GM21717 (cell line): ENCODE results near the gene KCTD21.
A peak's percentile ranks its signal among the peaks of the same experiment; 100 is the strongest.

Experiments
- ATAC-seq: cut with Tn5 transposase; IDR thresholded peaks from one replicate; pipeline ENCODE4 v1.9.1; 2021; ENCODE audit warnings: mild to moderate bottlenecking, moderate library complexity; ENCODE audit not compliant: unreplicated experiment

The KCTD21 gene

DNA sequence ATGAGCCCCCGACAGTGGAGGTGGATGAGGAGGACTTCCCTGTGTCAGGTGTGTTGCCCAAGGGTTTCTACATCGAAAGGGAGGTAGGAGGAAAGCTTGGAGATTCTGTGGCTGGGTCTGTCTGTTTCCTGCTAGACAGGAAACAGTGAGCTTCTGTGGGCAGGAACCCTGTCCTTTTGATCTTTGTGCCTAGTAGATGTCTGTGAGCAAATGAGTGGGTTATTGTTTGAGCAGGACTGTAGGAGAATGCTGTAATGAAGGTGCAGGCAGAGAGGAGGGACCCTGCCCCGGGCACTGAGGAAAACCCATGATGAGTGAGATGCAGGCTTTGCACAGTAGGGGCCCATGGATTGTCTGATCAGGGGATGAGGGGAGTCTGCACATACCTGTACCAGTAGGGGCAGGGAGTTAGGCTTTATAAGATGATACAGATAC, 14.3 kb upstream of the KCTD21 start:
- no peak for ATAC-seq

DNA sequence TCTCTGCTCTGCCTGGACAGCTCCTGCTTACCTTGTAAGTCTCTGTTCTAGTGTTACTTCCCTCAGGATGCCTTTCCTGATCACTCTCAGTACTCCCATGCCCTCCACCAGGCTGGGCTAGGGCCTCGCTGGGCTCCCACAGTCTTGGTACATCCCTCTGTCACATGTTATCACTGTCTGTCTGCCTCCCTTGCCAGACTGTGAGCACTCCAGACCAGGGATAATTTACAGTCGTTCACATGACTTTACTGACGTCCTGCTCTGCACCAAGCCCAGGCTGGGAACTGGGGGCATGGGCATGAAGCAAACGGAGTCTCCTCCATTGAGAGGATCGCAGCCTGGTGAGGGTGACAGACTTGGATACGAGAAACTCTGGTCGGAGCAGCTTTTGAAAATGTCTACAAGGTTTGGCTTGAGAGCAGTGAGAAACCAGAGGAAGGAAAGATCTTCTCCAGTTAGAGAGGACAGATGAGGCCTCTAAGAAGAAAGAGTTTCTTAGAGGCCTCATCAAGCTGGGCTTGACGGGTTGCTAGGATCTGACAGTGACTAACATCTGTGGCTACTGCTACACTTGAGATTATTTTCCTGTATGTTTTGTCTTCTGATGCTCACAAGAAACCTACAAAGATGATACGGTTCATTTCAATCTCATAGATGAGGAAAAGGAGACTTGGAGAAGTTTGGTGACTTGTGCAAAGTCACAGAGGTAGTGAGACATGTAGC, 12.8 kb upstream of the KCTD21 start:
- ATAC-seq, result no peak

DNA sequence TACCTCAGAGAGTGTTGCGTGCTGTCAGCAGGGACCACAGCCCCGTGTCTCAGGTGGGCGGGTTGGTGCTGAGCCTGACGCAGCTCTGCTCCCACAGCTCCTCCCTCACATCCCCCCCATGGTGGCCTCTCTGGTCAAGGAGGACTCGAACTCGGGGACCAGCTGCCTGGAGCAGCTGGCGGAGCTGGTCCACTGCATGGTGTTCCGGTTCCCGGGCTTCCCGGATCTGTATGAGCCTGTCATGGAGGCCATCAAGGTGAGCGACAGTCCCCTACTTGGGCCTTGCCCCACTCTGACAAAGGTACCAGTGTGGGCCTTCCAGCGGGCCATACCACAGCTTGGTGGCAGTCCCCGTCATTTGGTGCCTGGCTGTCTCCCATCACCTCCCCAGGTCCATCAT, 12.1 kb upstream of the KCTD21 start:
- ATAC-seq, result no peak

DNA sequence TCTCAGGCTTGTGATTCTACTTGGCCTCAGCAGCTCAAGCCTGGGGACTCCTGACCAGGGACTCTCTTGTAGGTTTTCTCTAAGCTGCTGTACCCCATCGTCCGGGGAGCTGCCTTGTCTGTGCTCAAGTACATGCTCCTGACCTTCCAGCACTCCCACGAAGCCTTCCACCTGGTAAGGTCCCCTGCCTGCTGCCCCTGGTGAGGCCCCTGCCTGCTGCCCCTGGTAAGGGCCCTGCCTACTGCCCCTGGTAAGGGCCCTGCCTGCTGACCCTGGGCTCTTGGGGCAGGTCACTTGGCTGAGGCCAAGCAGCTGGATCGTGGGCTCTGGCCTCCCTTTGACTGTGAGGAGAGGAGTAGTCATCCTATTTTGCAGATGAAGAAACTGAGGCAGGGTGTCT, 11.6 kb upstream of the KCTD21 start:
- ATAC-seq, result no peak

DNA sequence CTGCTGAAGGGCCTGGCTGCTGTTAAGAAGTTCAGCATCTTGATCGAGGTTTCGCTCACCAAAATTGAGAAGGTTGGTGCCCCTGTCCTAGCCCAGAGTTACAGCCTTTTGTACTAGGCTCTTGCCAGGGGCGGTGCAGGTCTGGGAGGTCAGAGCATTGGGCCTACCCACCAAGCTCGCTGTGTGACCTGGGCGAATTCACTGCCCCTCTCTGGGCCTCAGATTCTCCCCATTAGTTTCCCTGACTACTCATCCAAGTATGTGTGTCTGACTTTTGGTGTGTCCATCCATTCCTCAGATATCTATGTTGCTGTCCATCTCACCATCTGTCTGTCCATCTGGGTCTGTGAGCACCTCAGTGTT, 11.2 kb upstream of the KCTD21 start:
- ATAC-seq, result no peak

DNA sequence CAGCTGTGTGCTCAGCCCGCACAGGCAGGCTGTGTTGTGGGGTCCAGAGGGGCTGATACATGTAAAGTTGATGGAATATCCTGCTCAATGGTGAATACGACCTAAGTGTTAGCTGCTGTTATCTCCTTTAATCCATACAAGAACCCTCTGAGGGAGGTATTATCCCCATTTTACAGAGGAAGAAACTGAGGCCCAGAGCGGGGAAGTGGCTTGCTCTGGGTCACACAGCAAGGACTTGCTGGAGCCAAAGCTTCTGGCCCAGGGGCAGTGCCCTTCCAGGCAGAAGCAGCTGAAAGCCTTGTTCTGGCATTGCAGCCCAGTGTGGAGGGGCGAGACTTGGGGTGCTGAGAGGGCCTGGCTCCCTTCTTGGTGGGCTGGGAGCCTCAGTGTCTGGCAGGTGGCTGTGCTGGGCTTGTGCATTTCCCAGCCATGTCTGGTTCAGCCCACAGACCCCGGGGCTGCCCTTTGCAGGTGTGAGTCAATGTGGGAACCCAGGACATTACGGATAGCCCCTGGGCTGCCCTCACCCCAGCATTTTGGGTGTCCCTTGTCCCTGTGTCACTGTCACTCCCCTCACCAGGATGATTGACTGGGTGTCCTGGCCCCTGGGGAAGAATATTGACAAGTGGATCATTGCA, 10.7 kb upstream of the KCTD21 start:
- ATAC-seq, result no peak

DNA sequence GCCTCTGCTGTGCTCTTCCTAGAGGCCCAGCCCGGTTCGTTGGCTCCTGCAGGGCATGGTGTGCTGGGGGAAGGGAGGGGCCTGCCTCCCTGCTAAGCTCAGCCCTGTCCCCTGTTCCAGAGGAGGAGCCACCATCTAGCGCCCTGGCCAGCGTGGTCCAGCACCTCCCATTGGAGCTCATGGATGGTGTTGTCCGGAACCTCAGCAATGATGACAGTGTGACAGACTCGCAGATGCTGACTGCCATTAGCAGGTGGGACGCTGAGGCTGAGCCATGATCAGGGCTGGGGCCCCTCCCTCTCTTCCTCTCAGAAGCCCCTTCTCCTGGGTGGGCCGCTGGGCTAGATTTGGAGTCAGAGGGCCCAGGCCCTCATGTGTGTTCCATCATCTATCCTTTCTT, 9.4 kb upstream of the KCTD21 start:
- ATAC-seq, result no peak

DNA sequence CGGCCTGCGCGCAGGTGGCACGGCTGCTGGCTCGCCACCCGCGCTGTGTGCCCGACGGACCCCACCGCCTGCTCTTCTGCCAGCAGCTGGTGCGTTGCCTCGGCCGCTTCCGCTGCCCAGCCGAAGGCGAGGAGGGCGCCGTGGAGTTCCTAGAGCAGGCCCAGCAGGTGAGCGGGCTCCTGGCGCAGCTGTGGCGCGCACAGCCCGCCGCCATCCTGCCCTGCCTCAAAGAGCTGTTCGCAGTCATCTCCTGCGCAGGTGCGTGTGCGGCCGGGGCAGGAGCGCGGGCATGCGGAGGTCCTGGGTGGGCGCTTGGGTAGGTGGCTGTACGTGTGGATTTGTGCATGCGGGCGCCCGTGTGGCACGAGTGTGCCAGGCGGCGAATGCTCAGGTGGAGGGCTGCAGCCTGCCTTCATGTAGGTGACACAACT, 8.2 kb upstream of the KCTD21 start:
- no peak for ATAC-seq

DNA sequence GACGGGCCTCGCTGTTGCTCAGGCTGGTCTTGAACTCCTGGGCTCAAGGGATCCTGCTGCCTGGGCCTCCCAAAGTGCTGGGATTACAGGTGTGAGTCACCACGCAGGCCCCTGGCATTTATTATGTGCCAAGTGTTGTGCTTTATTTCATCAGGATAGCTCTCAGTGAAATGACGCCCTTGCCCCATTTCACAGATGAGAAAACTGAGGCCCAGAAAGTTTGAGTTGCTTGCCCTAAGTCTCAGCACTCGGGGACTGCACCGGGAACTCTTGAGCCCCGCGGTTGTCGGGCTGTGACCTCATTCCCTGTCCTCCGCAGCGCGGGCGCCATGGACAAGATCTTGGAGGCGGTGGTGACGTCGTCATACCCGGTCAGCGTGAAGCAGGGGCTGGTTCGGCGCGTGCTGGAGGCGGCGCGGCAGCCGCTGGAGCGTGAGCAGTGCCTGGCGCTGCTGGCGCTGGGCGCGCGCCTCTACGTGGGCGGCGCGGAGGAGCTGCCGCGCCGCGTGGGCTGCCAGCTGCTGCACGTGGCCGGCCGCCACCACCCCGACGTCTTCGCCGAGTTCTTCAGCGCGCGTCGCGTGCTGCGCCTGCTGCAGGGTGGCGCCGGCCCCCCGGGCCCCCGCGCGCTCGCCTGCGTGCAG, 7.6 kb upstream of the KCTD21 start:
- no peak for ATAC-seq

DNA sequence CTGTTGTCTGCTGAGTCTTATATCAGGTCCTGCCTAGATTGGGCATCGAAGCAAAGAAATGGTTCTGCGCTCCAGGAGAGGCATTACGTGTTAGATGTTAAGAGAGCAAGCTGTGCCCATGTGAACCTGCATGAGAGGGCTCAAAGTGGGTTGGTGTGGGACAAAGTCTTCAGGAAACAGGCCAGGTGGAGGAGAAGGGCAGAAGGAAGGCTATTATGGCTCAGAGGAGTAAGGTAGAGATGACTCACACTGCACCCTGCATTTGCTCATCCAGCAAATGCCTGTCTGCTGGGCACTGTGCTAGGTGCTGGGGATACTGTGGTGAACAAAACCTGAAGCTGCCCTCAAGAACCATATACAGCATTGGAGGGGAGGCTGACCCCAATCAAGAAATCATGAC, 6.1 kb upstream of the KCTD21 start:
- no peak for ATAC-seq

DNA sequence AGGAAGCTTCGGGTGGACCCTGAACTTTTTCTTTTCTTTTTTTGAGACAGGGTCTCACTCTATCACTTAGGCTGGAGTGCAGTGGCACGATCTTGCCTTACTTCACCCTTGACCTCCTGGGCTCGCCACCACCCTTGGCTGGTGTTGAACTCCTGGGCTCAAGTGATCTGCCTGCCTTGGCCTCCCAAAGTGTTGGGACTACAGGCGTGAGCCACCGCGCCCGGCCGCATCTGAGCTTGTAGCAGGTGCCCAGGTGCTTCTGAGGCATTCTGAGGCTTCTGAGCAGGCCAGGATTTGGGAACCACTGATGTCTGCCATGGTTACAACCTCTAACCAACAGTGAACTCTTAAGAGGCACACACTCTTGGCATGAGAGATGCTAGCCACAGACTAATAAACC, 5.4 kb upstream of the KCTD21 start:
- no peak for ATAC-seq

DNA sequence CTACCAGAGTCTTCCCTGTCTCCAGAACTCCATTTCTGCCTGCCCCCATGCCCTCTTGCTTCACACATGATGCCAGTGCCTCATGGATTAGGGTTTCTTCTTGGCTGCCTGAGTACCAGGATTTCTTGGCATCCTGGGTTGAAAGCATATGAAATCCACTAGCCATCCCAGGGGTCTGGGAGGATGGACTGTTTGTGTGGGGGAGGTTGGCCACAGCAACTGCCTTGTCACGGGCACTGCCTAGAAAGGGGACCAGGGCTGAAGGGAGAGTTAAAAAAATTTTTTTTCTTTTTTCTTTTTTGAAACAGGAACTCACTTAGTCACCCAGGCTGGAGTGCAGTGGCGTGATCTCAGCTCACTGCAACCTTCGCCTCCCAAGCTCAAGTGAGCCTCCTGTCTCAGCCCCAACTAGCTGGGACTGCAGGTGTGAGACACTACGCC, 4.5 kb upstream of the KCTD21 start:
- ATAC-seq, result no peak

DNA sequence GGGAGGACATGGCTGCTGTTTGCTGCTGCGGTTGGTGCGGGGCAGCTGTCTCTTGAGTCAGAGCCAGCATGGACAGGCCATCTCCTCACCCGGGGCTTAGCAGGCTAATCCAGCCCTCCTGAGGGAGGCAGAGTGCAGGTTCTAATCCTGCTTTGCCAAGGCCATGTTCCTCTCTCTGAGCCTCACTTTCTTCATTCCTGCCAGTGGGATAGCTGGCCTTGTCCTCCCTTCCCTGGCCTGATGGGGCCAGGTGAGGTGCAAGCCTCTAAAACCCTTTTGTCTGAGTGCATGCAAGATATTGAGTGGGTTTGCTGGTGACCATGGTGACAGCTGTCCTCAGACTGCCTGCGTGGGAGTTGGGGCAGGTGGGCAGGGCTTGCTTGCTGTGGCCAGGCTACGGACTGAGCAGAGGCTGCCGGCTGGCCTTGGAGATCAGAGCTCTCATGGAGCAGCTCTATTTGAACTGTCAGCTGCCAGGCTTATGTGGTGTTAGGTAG, 3.8 kb upstream of the KCTD21 start:
- no peak for ATAC-seq

DNA sequence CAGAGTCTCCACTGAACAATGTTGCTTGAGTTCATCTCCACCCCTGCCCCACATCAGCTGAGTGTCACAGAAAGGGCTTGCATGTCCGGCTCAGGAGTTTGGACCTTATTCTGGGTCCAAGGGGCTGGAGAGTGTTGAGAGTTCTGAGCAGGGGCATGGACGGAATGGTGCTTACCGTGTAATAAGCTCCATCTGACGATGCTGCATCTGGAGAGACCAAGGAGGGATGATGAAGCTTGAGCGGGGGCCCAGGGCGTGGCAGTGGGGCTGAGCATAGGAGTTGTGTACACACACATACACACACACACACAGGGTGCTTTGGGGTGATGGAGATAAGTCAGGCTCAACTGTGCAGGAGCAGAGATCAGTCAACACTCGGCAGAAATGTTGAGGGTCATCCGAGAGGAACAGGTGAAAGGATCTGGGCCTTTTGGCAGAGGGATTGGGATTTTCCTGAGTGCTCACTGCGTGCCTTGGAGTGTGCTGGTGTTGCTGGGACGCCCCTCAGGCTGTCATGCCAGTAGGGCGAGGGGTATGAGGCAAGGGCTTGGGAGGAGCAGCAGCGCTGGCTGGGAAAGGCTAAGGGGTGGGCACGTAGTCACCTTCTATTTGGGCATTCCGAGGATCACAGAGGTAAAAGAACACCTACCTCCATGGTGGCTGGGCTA, 2.6 kb upstream of the KCTD21 start:
- ATAC-seq, result no peak

DNA sequence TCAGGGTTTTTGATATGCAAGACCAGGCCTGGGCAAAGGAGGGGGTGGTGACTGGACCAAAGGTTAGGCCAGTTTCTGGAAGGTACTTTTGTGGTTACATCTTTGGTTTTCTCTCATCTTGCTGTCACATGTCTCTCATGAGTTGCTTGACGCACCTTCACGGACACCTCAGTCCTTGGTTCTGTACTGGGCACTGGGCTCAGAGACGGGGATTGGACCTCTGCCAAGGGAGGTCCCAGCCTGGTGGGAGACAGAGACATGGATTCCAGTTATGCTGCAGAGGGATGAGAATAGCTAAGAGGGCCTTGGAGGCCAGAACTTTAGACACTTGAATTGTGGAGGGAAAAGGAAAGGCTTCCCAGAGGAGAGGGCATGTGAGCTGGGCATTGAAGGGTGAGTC, 1.9 kb upstream of the KCTD21 start:
- no peak for ATAC-seq

DNA sequence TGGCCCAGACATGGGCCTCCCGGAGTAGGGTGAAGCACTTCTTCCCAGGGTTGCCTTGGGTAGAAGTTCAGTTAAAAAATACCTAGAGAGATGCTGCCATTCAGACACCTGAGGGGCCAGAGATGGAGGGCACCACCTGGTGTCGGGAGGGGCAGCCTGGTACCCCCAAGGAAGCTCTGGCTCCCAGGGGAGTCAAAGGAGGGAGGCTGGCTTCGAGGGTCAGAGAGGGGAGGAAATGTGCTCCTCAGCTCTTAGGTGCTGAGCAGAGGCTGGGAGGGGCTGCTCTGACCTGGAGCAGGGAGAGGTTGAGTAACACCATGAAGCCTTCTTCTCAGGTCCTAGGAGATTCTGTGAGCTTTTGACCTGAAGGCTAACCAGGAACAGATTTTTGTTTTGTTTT, 1.4 kb upstream of the KCTD21 start:
- no peak for ATAC-seq

DNA sequence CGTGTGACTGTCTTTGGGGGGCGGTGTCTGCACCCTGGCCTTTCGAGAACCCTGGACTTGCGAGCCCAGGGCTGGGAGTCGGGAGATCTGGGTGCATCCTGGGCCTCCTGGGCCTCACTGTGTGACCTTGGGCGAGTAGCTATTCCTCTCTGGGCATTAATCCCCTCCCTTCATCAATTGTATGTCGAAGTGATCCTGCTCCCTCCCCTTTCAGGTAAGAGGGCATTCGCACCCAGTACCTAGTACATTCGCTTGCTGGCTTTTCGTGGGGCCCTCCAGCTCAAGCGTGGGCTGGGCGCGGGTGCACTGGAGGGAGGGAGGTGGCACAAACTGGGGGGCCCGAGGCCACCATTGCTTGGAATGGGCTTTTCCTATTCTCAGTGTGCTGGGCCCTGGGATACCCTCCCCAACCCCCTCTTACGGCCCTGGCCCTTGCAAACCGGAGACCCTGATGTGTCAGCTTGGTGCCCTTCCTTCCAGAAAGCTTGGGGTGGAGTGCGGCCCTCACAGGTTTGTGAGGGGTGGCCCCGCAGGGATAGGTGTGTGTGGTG, 823 bp upstream of the KCTD21 start:
- no peak for ATAC-seq

DNA sequence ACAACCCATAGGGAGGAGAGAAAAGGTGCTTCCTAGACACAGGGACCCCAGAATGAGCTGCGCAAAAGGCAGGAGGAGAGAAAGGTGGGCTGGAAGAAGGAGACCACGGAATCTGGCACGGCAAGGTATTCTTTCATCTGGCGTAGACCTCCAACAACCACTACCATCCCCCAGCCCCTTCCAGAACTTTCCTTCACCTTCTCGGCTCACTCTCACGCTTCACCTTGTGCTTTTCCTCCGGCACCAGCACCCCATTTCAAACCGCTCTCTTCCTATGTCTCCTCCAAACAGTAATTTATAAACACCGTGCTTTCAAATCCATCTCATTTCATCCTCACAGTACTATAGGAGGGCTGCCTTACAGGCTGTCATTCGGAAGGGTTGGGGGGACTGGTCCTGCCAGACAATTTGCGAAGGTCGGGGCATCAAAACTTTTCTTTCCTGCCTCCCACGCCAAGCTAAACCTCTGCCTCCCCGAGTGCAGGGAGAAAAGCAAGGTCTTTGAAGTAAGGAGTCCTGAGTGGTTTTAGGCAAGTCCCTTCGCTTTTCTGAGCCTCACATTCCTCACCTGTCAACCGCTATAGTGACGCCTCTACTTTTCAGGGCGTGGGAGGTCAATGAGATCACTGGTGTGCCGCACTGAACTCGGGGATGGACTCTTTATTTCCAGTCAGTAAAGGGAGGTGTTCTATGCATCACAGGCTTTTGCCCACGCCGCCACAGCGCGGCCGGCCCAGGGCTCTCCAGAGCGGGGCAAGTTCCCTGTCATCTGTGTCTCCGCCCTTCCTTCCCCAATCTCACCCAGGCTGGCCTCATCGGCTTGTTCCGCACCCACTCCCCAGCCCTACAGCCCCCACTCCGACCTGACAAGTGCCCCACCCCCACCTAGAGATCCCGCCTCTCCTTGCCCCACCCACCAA, 800 bp downstream of the KCTD21 start:
- peak; percentile 31 for ATAC-seq

DNA sequence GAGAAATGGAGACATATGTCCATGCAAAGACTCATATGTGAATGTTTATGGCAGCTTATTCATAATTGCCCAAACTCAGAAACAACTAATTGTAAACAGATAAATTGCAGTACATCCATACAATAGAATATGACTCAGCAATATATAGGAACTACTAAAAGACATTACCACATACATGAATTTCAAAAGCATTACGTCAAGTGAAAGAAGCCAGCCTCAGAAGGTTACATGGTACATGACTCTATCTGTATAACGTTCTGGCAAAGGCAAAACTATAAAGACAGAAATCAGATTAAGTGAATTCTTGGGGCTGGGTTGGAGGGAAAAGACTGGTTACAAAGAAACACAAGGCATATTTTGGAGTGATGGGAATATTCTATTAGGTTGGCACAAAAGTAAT, 7.2 kb downstream of the KCTD21 start:
- no peak for ATAC-seq

DNA sequence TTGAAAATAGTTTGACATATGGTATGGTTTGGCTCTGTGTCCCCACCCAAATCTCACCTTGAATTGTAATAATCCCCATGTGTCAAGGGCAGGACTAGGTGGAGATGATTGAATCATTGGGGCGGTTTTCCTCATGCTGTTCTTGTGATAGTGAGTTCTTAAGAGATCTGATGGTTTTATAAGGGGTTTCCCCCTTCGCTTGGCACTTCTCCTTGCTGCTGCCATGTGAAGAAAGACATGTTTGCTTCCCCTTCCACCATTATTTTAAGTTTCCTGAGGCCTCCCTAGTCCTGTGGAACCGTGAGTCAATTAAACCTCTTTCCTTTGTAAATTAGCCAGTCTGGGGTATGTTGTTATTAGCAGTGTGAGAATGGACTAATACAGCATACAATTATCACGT, 7.7 kb downstream of the KCTD21 start:
- no peak for ATAC-seq
